COLO829 (cell line): ENCODE measurements around the gene CKLF.
"Not testable (repeated sequence)": the region's sequence is repeated elsewhere in the genome, so short reads cannot be mapped to it uniquely, and the experiment has no call there.

ENCODE experiments used
- DNase-seq: peaks from one replicate; pipeline ENCODE4 v3.0.0; 2012; ENCODE audit warnings: low spot score

The CKLF gene

GRCh38 chr16:66569131-66569530, 16.8 kb downstream of the CKLF start:
- DNase-seq = no peak

- no peak for DNase-seq
Observed at GRCh38 chr16:66569827-66570405, 17.5 kb downstream of the CKLF start.

- DNase-seq = no peak
Observed at GRCh38 chr16:66572356-66572755, 20.0 kb downstream of the CKLF start.

GRCh38 chr16:66574081-66574480, 21.7 kb downstream of the CKLF start:
- peak; percentile 20 for DNase-seq

- no peak for DNase-seq
Observed at GRCh38 chr16:66574531-66574930, 22.2 kb downstream of the CKLF start.

GRCh38 chr16:66575060-66575459, 22.7 kb downstream of the CKLF start:
- DNase-seq = no peak

GRCh38 chr16:66576296-66576695, 23.9 kb downstream of the CKLF start:
- no peak for DNase-seq

GRCh38 chr16:66578651-66579531, 26.5 kb downstream of the CKLF start, which contains the start of gene CMTM2:
CMTM2 (plus strand) TSS chr16:66579463; CDS start chr16:66579608, 145 bp downstream.
- DNase-seq = no peak

- peak; percentile 9 for DNase-seq
Observed at GRCh38 chr16:66580605-66581209, 28.3 kb downstream of the CKLF start.

- DNase-seq = peak; percentile 13
Observed at GRCh38 chr16:66581246-66581952, 29.0 kb downstream of the CKLF start.

- no peak for DNase-seq
Observed at GRCh38 chr16:66585481-66586239, 33.3 kb downstream of the CKLF start.

GRCh38 chr16:66587881-66588600, 35.7 kb downstream of the CKLF start:
- no peak for DNase-seq

GRCh38 chr16:66588981-66589713, 36.8 kb downstream of the CKLF start:
- no peak for DNase-seq

- DNase-seq = no peak
Observed at GRCh38 chr16:66590322-66590721, 37.9 kb downstream of the CKLF start.

- no peak for DNase-seq
Observed at GRCh38 chr16:66591018-66591417, 38.6 kb downstream of the CKLF start.

- DNase-seq = no peak
Observed at GRCh38 chr16:66592241-66592640, 39.9 kb downstream of the CKLF start.

- no peak for DNase-seq
Observed at GRCh38 chr16:66592814-66593213, 40.4 kb downstream of the CKLF start.

GRCh38 chr16:66594739-66595138, 42.4 kb downstream of the CKLF start:
- no peak for DNase-seq

- DNase-seq = not testable (repeated sequence)
Observed at GRCh38 chr16:66596559-66596958, 44.2 kb downstream of the CKLF start.
